ENCODE data around the gene AACS. TPM values are rescaled to one million over a fixed set of nuclear protein-coding genes. Genes with fewer than 3 reads are reported as not detected.
A peak's percentile ranks its signal among the peaks of the same experiment; 100 is the strongest.

Gene AACS
- polyA plus RNA-seq, 3 donors: 4.7 to 7.9 (median 5.1) TPM

DNA sequence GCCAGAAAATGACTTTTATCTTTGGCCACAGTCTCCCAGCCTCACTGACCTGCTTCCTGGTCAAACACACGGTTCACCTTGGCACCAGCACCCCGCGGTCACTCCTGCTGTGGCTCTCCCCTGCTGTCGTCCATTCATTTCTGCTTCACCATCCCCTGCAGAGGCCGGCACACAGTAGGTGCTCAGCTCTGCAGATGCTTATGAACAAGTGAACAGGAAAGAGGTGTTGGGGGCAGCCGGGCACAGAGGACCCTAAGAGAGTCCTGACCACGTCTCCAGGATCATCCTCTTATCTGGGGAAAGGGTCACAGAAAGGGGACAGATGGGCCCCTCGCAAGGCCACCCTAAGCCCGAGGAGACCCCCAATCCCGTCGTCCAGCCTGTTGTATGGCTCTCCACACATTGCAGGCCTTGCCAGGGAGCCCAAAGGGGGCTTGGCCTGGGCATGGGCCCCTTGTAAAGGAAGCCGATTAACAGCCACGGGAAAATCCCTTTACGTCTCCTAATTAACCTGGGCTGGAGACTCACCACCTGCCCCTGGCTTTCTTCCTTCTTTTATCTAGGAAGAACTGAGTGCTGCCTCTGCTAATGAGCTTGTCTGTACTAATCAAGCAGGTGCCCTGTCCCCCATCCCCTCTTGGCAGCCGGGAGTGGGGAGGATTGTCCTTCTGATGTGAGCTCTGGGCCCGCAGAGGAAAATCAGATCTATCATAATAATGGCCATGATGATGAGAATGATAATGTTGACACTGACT is 119.2 kb downstream of the AACS start:
- no peak overlapping the region for H3K27ac Mint-ChIP-seq

GRCh38 chr12:125185311-125185739 is 120.1 kb downstream of the AACS start:
- Histone ChIP-seq H3K36me3 (replicated peaks in 1 of 2; ENCODE audit: control insufficient read depth in 1 of 2, insufficient read depth in 2 of 2, low read length in 2 of 2) (no peaks in the 10 kb centered on the region), H3K79me2 (ENCODE audit: insufficient read depth, low read length) (no peaks in the 10 kb centered on the region), H3K4me2 (replicated peaks; ENCODE audit: extremely low read depth, low read length, poor library complexity, severe bottlenecking) (no peak overlapping the region), H3K9ac (ENCODE audit: insufficient read depth, low read length, poor library complexity, severe bottlenecking) (no peak overlapping the region), H3K27me3 (ENCODE audit: control insufficient read depth in 2 of 2, insufficient read depth in 2 of 2, low read length in 2 of 2) (peaks cover 54 to 67% of the 10 kb centered on the region in 2 donors), H3K27ac (ENCODE audit: low read depth in 1 of 2, low read length in 2 of 2) (no peak overlapping the region), H2AFZ (ENCODE audit: insufficient read depth, low read depth, low read length, poor library complexity, severe bottlenecking) (no peak overlapping the region), H3K4me3 (replicated peaks in 1 of 3; ENCODE audit: low read depth in 2 of 3, low read length in 3 of 3) (no peak overlapping the region), H3K4me1 (ENCODE audit: control insufficient read depth in 1 of 2, insufficient read depth in 2 of 2, low read length in 2 of 2) (no peaks in the 10 kb centered on the region), H3K9me3 (replicated peaks in 1 of 2; ENCODE audit: control insufficient read depth in 1 of 2, insufficient read depth in 1 of 2, low read length in 2 of 2) (peaks cover 0 to 10% of the 10 kb centered on the region in 2 donors), H4K20me1 (ENCODE audit: insufficient read depth, low read length) (no peaks in the 10 kb centered on the region)
- peak overlapping the region in 1 of 2 donors; percentile 86 for H3K4me3 Mint-ChIP-seq
- 3% methylated on average over 19 of the region's 21 CpGs for WGBS (ENCODE audit: insufficient coverage)
- no peak for DNase-seq
- no peak overlapping the region for H3K27ac Mint-ChIP-seq
- intact Hi-C loops (cut with micrococcal nuclease): loop anchor here (10.0 kb wide), 2 partner anchors 1559 to 1689 kb away; no protein-coding TSS in a partner anchor
- TF ChIP-seq CTCF (IDR thresholded peaks at IDR 0.05): no peak
- no peaks in the 10 kb centered on the region for H3K36me3 Mint-ChIP-seq
- peaks cover 5% of the 10 kb centered on the region for H3K4me1 Mint-ChIP-seq
- peaks cover 64 to 82% (median 66%) of the 10 kb centered on the region in 3 donors for H3K27me3 Mint-ChIP-seq (ENCODE audit: low read depth in 3 of 3)
- peaks cover 0 to 13% (median 3%) of the 10 kb centered on the region in 7 donors for H3K9me3 Mint-ChIP-seq

More for the DNA sequence above, 119.2 kb downstream of the AACS start:
- Mint-ChIP-seq H3K36me3 (no peaks in the 10 kb centered on the region), H3K4me1 (peaks cover 5% of the 10 kb centered on the region), H3K9me3 (peaks cover 0 to 13% (median 3%) of the 10 kb centered on the region in 7 donors), H3K4me3 (peak overlapping the region in 1 of 2 donors; percentile 86), H3K27me3 (ENCODE audit: low read depth in 3 of 3) (peaks cover 56 to 75% (median 60%) of the 10 kb centered on the region in 3 donors)
- no peaks in the 10 kb centered on the region for H3K4me1 ChIP-seq (ENCODE audit: control insufficient read depth in 1 of 2, insufficient read depth in 2 of 2, low read length in 2 of 2)
- H3K27me3 ChIP-seq (ENCODE audit: control insufficient read depth in 2 of 2, insufficient read depth in 2 of 2, low read length in 2 of 2): peaks cover 50 to 58% of the 10 kb centered on the region in 2 donors
- H3K27ac ChIP-seq (ENCODE audit: low read depth in 1 of 2, low read length in 2 of 2): no peak overlapping the region
- TF ChIP-seq CTCF (IDR thresholded peaks at IDR 0.05): no peak
- H3K9me3 ChIP-seq (replicated peaks in 1 of 2; ENCODE audit: control insufficient read depth in 1 of 2, insufficient read depth in 1 of 2, low read length in 2 of 2): peaks cover 0 to 10% of the 10 kb centered on the region in 2 donors
- no peaks in the 10 kb centered on the region for H3K36me3 ChIP-seq (replicated peaks in 1 of 2; ENCODE audit: control insufficient read depth in 1 of 2, insufficient read depth in 2 of 2, low read length in 2 of 2)
- H2AFZ ChIP-seq (ENCODE audit: insufficient read depth, low read depth, low read length, poor library complexity, severe bottlenecking): no peak overlapping the region
- 34% methylated on average over 11 of the region's 16 CpGs for WGBS (ENCODE audit: insufficient coverage)
- no peak overlapping the region for H3K4me2 ChIP-seq (replicated peaks; ENCODE audit: extremely low read depth, low read length, poor library complexity, severe bottlenecking)
- H3K4me3 ChIP-seq (replicated peaks in 1 of 3; ENCODE audit: low read depth in 2 of 3, low read length in 3 of 3): no peak overlapping the region
- no peaks in the 10 kb centered on the region for H3K79me2 ChIP-seq (ENCODE audit: insufficient read depth, low read length)
- no peak overlapping the region for H3K9ac ChIP-seq (ENCODE audit: insufficient read depth, low read length, poor library complexity, severe bottlenecking)
- intact Hi-C loops (cut with micrococcal nuclease): loop anchor here (5.0 to 10.0 kb wide), 3 partner anchors 1560 to 1693 kb away; no protein-coding TSS in a partner anchor
- no peak for DNase-seq
- no peaks in the 10 kb centered on the region for H4K20me1 ChIP-seq (ENCODE audit: insufficient read depth, low read length)
